Activated CD8-positive, alpha-beta memory T cell treated with anti-CD3 and anti-CD28 coated beads, Interleukin-2, amount 50 U/mL, for 24 hours (primary cell): ENCODE data around the gene TSEN54.

Experiments used
- DNase-seq: peaks from one replicate; pipeline ENCODE4 v3.0.0-alpha.2; 2020; ENCODE audit errors: extremely low read depth

TSEN54 gene

DNA sequence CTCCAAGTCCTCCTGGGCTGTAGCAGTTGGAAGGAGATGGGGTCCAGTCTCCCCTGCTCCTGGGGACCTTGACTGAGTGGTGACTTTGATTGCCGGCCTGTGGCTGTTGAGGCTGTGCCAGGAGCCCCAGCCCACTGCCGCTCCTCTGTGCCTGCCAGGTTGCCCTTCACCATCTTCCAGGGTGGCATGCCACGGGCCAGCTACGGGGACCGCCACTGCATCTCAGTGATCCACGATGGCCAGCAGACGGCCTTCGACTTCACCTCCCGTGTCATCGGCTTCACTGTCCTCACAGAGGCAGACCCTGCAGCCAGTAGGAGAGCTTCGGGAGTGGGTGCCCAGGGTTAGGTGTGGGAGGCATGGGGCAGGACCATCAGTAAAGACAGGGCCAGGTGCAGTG is 47.9 kb downstream of the TSEN54 start:
- no peak for DNase-seq

DNA sequence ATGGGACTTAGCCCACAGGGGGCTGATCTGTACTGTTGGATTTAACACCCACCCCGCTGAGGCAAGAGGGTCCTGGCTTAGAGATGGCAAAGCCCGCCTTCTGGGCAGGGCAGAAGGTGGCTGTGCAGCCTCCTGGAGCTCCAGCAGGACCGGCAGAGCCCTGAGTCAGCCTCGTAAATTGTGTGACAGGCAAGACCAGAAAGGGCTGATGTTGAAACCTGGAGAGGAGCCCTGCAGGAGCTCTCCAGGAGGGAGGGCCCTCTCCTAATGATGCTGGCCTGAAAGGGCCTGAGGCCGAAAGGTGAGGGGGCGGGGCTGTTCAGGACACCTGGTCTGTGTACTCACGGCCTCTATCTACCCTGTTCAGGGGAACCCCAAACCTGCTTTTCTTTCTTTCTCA is 48.7 kb downstream of the TSEN54 start:
- no peak for DNase-seq

DNA sequence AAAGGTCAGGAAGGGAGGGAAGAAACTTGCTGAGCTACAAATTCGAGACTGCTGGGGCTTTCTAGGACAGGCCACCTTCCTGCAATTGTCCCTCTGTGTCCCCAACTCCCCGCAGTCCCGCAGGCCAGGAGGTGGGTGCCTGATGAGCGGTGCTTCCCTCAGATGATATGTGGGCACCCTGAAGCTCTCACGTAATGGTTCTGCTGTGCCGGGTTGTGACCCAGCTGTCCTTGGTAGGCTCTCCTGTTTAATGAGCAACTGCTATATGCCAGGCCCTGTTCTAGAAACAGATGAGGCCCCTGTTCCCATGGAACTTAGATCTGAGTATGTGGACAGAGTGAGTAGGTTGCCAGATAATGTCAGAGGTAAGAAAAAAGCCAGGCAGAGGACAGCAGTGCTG is 49.3 kb downstream of the TSEN54 start:
- DNase-seq, result no peak

DNA sequence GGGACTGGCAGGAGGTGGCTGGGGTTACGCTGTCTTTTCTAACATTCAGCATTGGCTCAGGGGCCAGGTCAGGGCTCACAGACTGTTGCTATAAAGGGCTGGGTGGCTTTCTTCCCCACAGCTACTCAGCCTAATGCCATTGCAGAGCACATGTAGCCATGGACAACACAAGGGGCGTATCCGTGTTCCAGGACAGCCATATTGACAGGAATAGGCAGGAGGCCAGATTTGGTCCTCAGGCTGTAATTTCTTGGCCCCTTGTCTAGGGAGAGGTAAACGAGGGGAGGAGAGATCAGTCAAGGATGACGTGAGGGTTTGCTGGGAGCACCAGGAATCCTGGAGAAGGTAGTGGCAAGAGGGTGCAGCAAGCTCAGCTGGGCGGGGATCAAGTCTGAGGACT is 50.1 kb downstream of the TSEN54 start:
- no peak for DNase-seq

DNA sequence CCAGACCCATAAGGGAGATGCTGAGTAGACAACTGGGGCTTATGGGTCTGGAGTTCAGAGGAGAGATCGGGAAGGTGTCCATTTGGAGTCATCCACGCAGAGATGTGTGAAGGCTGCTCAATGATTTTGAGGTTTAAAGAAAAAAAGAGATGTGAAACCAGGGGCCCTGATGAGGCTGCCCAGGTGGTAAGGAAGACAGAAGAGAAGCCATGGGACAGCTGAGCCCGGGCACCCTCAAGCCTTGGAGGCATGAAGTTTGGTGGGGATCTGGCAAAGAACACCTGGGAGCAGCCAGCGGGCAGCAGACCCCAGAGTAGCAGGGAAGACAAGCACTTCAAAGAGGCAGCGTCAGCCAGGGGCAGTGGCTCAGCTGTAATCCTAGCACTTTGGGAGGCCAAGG is 50.5 kb downstream of the TSEN54 start:
- DNase-seq, result no peak

DNA sequence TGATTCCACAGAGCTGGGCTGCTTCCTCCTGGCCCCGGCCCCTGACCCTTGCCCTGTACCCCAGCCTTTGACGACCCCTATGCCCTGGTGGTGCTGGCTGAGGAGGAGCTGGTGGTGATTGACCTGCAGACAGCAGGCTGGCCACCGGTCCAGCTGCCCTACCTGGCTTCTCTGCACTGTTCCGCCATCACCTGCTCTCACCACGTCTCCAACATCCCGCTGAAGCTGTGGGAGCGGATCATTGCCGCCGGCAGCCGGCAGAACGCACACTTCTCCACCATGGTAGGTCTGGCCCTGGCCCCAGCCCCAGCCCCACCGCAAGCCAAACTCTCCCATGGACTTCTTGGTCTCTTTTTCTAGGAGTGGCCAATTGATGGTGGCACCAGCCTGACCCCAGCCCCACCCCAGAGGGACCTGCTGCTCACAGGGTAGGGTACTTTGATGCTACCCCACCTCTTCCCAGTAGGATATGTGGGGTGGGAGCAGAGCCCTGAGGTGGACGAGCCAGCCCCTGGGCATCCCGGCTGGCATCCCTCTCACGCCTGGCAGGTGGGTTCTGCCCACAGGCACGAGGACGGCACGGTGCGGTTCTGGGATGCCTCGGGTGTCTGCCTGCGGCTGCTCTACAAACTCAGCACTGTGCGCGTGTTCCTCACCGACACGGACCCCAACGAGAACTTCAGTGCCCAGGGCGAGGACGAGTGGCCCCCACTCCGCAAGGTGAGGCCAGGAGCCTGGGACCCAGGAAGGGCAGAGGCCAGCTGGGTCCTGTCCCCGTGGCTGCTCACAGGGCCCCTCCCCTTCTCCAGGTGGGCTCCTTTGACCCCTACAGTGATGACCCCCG is 52.3 kb downstream of the TSEN54 start:
- DNase-seq, result no peak

DNA sequence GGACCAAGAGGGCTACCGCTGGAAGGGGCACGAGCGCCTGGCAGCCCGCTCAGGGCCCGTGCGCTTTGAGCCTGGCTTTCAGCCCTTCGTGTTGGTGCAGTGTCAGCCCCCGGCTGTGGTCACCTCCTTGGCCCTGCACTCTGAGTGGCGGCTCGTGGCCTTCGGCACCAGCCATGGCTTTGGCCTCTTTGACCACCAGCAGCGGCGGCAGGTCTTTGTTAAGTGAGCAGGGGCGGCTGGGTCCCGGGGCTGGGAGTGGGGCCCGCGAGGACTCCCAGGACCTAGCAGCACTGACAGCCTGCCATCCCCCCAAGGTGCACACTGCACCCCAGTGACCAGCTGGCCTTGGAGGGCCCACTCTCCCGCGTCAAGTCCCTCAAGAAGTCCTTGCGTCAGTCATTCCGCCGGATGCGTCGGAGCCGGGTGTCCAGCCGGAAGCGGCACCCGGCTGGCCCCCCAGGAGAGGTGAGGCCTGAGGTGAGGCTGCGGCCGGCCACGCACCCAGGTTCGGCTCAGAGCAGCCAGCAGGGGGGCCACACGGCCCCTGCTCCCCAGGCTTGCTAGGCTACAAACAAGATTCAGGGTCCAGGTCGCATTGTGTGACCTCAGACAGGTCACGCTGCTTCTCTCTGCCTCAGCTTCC is 53.8 kb downstream of the TSEN54 start:
- no peak for DNase-seq

DNA sequence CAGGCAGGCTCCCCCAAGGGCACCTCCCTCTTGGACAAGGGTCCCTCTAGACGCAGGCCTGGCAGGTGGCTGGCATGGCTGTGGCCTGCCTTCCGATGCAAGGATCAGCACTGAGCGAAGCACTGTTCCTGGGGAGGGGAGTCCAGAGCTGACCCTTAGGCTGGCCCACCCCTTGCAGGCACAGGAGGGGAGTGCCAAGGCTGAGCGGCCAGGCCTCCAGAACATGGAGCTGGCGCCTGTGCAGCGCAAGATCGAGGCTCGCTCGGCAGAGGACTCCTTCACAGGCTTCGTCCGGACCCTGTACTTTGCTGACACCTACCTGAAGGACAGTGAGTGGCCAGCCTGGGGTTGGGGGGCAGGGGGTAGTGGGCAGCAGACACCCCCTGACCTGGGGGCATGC is 54.4 kb downstream of the TSEN54 start:
- no peak for DNase-seq

DNA sequence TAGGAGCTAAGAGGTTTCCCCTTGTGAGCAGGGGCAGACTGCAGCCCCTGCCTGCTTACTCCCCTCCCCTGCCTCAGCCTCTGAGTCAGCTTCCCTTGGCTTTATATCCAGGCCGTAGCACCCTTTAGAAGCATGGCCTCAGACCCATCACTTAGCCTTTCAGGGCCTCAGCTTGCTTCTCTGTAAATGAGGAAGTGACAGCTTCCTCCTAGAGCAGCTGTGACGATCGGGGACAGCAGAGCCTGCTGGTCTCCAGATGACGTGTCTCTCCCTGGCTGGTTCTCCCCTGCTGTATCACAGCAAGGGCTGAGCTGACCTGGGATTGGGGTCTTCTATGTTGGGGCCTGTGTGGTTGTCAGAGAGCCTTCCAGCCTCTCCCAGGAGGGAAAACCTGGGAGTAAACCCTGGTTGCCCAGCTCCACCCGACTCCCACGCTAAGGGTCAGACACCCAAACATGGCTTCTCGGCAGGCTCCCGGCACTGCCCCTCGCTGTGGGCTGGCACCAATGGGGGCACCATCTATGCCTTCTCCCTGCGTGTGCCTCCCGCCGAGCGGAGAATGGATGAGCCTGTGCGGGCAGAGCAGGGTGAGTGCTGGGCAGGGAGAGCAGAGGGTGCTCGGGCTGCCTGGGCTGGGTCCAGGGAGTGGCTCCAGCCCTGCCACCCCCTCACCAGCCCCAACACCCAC is 55.0 kb downstream of the TSEN54 start:
- DNase-seq, result no peak

DNA sequence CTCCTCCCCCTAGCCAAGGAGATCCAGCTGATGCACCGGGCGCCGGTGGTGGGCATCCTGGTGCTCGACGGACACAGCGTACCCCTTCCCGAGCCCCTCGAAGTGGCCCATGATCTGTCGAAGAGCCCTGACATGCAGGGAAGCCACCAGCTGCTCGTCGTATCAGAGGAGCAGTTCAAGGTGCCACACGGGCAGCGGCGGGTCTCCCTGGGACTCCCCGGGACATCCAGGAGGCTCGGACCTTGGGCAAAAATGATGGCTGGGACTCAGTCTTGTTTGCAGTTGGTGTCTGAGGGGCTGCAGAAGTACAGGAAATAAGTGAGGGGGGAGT is 55.5 kb downstream of the TSEN54 start:
- no peak for DNase-seq

DNA sequence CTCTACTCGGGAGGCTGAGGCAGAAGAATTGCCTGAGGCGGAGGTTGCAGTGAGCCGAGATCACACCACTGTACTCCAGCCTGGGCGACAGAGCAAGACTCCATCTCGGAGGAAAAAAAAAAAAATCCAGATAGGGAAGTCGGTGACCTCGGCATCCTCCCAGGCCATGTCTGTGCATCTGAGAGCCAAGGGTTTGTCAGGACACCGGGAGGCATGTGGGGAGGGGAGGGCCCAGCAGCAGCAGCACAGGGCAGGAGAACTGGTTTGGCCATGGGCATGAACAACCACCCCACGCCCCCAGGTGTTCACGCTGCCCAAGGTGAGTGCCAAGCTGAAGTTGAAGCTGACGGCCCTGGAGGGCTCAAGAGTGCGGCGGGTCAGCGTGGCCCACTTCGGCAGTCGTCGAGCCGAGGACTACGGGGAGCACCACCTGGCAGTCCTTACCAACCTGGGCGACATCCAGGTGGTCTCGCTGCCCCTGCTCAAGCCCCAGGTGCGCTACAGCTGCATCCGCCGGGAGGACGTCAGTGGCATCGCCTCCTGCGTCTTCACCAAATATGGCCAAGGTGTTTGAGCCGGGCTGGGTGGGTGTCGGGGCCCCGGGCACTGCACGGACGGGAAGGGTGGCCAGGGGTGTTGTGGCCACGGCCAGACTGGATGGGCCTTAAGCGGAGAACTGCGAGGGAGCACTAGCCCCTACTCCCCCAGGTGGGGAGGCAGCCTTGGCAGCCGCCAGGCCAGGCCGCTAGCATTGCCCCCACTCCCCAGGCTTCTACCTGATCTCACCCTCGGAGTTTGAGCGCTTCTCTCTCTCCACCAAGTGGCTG is 56.6 kb downstream of the TSEN54 start:
- DNase-seq, result no peak

DNA sequence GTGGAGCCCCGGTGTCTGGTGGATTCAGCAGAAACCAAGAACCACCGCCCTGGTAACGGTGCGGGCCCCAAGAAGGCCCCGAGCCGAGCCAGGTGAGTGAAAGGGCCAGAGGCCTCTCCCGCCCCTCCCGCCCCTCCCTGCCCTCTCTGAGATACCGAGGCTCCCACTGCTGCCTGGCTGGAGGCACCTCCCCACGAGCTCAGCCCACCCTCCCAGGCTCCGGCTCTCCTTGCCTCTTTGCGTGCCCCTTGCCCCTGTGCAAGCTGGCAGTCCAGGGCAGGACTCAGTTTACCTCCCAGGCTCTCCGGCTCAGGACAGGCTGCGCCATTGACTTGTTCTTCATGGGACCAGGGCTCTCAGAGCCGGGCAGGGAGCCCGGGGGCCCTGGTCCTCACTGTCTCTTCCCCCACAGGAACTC is 57.2 kb downstream of the TSEN54 start:
- no peak for DNase-seq

DNA sequence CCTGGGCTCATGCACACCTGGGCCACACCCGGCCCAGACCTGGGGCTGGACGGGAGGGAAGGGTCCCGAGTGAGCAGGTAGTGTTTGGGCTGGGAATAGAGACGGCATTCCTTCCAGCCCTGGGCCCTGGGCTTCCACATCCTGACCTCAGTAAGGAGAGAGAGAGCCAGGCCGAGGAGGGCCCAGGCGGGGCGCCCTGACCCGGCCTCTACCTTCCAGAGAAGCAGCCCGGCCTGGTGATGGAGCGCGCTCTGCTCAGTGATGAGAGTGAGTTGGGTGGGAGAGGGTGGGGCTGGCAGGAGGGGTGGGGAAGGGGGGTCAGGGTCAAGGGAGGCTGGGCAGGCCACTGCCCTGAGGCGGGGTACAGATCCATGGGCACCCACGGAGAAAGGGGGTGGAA is 57.7 kb downstream of the TSEN54 start:
- no peak for DNase-seq
